H54 (cell line): Measurements from ENCODE around the gene KLHL41.

ENCODE experiments used
- DNase-seq: peaks from one replicate; pipeline ENCODE4 v3.0.0; 2011; ENCODE audit warnings: low spot score, mixed read lengths; ENCODE audit not compliant: insufficient read length
- FAIRE-seq: peaks from 3 replicates; lab custom pipeline; 2011; peaks lifted over from hg19 to GRCh38; lab: Jason Lieb, UNC
- POLR2A ChIP-seq: IDR thresholded peaks from 2 replicates; pipeline ENCODE4 v1.6.1; 2011; ENCODE audit warnings: low read depth, mild to moderate bottlenecking, low read length

The KLHL41 gene

DNA sequence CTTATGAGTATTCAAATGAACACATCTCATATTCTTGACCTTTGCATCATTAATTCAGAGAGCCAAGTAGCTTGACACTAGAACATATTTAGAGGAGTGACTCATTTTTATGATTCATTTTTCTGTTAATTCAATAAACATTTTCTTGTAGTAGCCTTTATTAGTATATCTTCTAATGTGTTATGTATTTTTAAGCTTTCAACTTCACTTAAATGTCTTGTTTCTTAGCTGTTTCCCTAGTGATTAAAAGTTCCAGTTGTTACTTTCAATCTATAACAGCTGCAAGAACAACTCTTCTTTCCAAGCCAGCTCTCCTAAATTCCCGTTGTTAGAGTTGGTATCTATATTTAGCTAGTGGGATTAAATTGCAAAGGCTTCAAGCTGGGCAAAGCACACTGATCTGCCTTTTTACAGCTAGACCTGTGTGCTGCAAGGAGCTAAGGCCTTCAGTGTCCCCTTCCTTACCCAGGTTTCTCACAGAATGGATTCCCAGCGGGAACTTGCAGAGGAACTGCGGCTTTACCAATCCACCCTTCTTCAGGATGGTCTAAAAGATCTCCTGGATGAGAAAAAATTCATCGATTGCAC, at the start of gene KLHL41:
Gene KLHL41, plus strand, starts transcription at position 405 of the 588 bp plus-strand sequence. Its CDS starts 77 bp downstream, at position 482.
- FAIRE-seq (no peak), DNase-seq (no peak)
- no peak for TF ChIP-seq POLR2A

- no peak for TF ChIP-seq POLR2A
- no peak for DNase-seq
These were observed 48.4 kb upstream of the KLHL41 start for GRCh38 chr2:169461143-169461542.

DNA sequence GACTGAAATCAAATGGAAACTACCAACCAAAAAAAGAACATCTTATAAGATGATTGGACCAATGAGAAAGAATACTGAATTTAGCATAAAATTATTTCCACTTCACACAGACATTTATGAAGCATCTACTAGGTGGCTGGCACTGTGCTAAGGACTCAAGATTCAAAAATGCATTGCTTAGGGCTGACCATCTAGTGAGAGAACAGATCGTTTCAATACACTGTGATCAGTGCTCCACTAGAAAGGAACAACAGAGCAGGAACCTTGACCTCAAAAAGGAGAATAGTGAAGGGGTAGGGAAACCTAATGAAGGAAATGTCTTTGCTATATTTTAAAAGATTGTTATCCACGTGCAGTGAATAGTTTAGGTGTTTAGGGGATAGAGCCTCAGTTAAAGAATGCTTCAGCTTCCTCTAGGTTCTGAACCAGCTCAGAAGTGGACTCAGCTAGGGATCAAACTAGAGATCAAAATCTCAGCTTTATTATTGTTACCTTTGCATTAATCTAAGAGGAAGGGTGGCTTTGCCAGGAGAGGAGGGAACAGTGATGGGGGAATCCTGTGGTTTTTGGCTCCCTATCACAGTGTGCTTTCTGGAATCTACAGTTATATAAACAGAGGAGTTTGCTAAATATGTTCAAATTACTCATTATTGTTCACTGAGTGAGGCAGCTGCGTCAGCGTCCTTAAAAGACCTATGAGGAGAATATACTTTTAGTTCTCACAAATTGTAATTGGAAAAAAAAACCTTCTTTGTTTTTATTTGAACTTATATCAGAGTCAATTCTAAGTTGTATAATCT, 46.4 kb upstream of the KLHL41 start:
- DNase-seq: no peak
- no peak for TF ChIP-seq POLR2A
- FAIRE-seq: no peak

More at GRCh38 chr2:169461143-169461542, 48.4 kb upstream of the KLHL41 start:
- no peak for FAIRE-seq

- no peak for TF ChIP-seq POLR2A
- no peak for FAIRE-seq
- no peak for DNase-seq
These were observed 45.0 kb upstream of the KLHL41 start for GRCh38 chr2:169464466-169464865.

GRCh38 chr2:169464882-169465281, 44.6 kb upstream of the KLHL41 start:
- TF ChIP-seq POLR2A: no peak
- FAIRE-seq: no peak
- no peak for DNase-seq

DNA sequence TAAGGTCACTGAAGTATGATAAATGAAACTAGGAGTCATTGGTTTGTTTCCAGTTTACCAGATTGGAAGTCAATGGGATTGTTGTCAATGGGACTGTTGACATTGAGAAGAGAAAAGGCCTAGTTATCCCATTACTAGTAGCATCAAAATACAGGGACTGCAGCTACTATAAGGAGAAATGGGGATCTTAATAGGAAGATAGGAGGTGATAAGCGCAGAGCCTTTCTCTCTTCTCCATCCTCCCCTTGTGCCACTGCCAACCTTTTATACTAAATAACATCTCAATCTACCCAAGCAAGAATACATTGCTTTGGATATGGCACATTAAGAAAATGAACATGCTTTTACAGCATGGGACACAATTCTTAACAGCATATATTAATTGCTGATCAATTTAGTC, 40.7 kb upstream of the KLHL41 start:
- TF ChIP-seq POLR2A: no peak
- FAIRE-seq (no peak), DNase-seq (no peak)

DNA sequence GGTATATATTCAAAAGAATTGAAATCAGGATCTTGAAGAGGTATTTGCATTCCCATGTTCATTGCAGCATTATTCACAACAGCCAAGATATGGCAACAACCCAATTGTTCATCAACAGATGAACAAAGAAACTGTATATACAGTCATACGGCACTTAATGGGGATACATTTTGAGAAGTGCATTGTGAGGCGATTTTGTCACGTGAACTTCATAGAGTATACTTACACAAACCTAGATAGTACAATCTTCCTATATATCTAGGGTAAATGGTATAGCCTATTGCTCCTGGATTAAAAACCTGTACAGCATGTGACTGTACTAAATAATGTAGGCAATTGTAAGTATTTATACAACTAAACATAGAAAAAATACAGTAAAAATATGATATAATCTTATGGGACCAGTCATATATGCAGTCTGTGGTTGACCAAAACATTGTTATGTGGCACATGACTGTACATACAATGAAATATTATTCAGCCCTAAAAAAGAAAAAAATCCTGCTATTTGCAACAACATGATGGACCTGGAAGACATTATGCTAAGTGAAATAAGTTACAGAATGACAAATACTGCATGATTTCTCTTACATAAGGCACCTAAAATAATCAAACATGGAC, 39.4 kb upstream of the KLHL41 start:
- no peak for DNase-seq
- TF ChIP-seq POLR2A: no peak
- FAIRE-seq: no peak

GRCh38 chr2:169472249-169472648, 37.3 kb upstream of the KLHL41 start:
- FAIRE-seq (no peak), DNase-seq (no peak)
- TF ChIP-seq POLR2A: no peak

GRCh38 chr2:169476459-169476858, 33.0 kb upstream of the KLHL41 start:
- DNase-seq (no peak), FAIRE-seq (no peak)
- TF ChIP-seq POLR2A: no peak

DNA sequence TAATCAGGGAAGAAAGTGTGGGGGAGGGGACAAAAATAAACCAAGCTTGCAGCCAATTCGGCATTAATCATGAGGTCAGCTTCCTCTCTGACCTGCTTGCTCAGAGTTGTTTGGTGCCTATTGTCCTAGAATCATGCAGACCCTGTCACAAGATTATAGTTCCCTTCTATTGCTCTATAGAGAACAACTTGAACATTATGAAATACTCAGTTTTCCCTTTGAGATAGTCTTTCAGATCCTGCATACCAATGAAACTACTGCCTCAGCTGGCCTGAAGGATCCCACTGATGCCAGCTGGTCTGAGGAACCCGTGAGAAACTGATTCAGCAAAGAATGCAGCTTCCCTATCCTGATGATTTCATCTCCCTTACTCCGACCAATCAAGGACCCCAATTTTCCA, 31.2 kb upstream of the KLHL41 start:
- no peak for FAIRE-seq
- DNase-seq: no peak

DNA sequence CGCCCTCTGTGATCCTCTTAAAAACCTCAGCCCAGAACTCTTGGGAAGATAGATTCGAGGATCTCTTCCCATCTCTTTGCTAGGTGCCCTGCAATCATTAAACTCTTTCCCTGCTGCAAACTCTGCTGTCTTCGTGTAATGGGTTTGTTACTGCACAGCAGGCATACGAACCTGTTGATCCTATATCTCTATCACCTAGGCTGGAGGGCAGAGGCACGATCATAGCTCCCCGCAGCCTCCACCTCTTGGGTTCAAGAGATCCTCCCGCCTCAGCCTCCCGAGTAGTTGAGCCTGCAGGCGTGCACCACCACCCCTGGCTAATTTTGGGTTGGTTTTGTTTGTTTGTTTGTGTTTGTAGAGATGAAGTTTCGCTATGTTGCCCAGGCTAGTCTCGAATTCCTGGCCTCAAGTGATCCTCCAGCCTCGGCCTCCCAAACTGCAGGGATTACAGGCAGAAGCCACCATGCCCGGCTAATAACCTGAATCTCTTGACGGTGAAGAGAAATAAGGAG, 30.7 kb upstream of the KLHL41 start:
- FAIRE-seq (no peak), DNase-seq (no peak)
- TF ChIP-seq POLR2A: no peak

More for the DNA sequence above, 31.2 kb upstream of the KLHL41 start:
- TF ChIP-seq POLR2A: no peak

DNA sequence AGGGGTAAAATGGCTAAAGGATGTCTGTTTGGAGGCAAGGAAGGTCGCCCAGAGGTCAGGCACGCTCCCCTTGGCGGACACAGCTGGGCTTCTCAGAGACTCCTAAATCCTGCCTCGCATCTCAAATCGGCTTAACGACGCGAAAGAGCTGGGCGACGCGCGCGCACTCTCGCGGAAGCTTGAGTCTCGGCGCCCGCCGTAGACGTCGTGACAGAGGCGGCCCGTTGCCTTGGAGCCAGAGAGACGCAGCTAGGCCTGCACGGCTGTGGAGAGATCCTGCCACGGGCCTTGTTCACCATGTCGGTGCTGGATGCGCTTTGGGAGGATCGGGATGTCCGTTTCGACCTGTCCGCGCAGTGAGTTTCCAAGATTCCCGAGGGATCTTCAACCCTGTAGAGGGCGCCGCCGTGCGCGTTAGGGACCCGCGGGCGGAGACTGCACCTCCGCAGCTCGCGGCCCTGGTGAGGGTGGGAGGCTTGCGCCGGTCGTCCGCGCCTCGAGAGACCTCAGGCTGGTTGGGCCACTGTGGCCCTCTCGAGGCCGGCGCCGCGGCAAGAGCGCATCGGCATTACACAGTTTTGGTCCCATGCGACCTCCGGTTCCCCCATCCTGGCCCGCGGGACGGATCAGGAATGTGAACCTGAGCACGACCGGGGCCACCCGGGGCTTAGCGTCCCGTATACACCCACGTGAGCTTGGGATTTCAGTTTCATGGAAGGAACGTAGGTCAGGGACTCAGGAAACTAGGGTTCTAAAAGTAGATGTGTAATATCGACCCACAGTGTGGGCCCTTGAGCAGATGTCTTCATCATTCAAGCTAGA, 30.0 kb upstream of the KLHL41 start, which contains the start of gene BBS5:
Gene BBS5, plus strand, starts transcription at position 238 of the 822 bp plus-strand sequence. Its CDS starts 60 bp downstream, at position 298.
- no peak for FAIRE-seq
- no peak for TF ChIP-seq POLR2A
- no peak for DNase-seq

DNA sequence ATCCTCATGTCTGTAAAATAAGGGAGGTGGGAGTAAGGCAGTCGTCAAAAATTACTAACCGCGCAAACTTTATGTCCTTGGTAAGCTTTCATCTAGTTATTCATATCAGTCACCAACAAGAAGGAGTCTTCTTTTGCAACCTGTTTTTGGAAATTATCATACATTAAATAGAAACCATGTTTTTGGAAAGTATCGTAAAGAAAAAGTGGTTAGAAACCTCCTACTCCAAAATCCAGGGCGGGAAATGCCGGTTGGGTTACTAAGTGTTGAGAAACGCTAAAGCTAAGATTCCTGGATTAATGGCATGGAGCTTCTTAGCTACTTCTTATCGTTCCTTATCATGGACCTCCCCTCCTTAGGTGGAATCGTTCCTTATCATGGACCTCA, 29.4 kb upstream of the KLHL41 start:
- DNase-seq: no peak
- TF ChIP-seq POLR2A: no peak
- FAIRE-seq: no peak
